Stimulated activated CD4-positive, alpha-beta T cell treated with anti-CD3 and anti-CD28 coated beads, Interleukin-4, amount 100 ng/mL, for 24 hours (primary cell): Measurements from ENCODE around the gene SET.

Experiments used
- DNase-seq: peaks from one replicate; pipeline ENCODE4 v3.0.0-alpha.2; 2020

The SET gene

GRCh38 chr9:128732576-128732975, 43.6 kb downstream of the SET start:
- no peak for DNase-seq

- DNase-seq: no peak
These were observed 44.2 kb downstream of the SET start for GRCh38 chr9:128733256-128733655.

- no peak for DNase-seq
These were observed 46.4 kb downstream of the SET start for GRCh38 chr9:128735373-128735772.

GRCh38 chr9:128742401-128742800, 53.4 kb downstream of the SET start:
- DNase-seq: no peak

GRCh38 chr9:128743421-128743820, 54.4 kb downstream of the SET start:
- DNase-seq: no peak
